Activated CD4-positive, alpha-beta memory T cell treated with anti-CD3 and anti-CD28 coated beads for 36 hours (primary cell): ENCODE measurements around the gene CELSR1. TPM values are rescaled to one million over a fixed set of nuclear protein-coding genes. Genes with fewer than 3 reads are reported as not detected.

Source experiments
- CTCF ChIA-PET: fragments of 350-600 bp; sonication (Branson Sonifier 250); formaldehyde crosslinking; loops from one replicate; lab custom pipeline; 2021; ENCODE audit warnings: antibody characterized with exemption, inconsistent platforms; lab: Charles Lee
- POLR2A ChIA-PET: fragments of 350-600 bp; sonication (Branson Sonifier 250); formaldehyde crosslinking; loops from one replicate; lab custom pipeline; 2021; ENCODE audit warnings: antibody characterized with exemption; lab: Charles Lee
- DNase-seq: peaks from one replicate; pipeline ENCODE4 v3.0.0-alpha.2; 2020
- H3K27ac Mint-ChIP-seq: one replicate; pipeline ENCODE4 v1.8.0; 2021; ENCODE audit warnings: mixed read lengths
- H3K27me3 Mint-ChIP-seq: one replicate; pipeline ENCODE4 v1.8.0; 2021; ENCODE audit warnings: mixed read lengths
- H3K36me3 Mint-ChIP-seq: one replicate; pipeline ENCODE4 v1.8.0; 2021; ENCODE audit warnings: mixed read lengths
- H3K4me1 Mint-ChIP-seq: one replicate; pipeline ENCODE4 v1.8.0; 2021; ENCODE audit warnings: low read depth, mixed read lengths
- H3K4me3 Mint-ChIP-seq: one replicate; pipeline ENCODE4 v1.8.0; 2021; ENCODE audit warnings: mild to moderate bottlenecking, mixed read lengths
- H3K9me3 Mint-ChIP-seq: one replicate; pipeline ENCODE4 v1.8.0; 2021; ENCODE audit warnings: mixed read lengths
- intact Hi-C: fragments of 100-400 bp; cut with micrococcal nuclease; formaldehyde crosslinking; loops from one replicate; pipeline ENCODE4 v1.15.1; 2023
- total RNA-seq, 2 experiments: library from RNA; stranded (reverse); gene quantifications; one replicate each; pipeline ENCODE4 v1.2.3, GENCODE V29; 2021

Gene CELSR1
- total RNA-seq, 2 experiments from 2014 or later, result 0.24 to 0.36 TPM

DNA sequence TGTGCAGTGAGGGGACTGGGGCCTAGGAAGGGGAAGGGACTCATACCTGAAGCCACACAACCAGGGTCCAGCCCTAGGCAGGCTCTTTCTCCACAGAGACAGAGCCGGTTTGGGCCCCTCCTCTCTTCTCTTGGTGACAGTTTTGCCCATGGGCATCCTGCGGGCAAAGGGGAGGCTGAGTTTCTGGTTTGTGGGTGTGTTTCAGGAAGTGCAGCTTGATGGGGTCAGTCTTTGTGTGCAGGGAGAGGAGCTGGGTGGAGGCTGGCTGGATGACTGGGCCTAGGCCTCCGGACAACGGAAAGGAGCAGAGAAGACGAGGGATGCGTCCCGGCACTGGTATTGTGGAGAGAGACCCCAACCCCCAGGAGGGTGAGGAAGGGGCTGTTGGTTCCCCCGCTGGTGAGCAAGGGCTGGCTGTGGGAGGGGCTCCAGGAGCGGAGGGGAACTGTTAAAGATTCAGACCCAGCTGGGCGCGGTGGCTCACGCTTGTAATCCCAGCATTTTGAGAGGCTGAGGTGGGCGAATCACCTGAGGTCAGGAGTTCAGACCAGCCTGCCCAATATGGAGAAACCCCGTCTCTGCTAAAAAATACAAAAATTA is 23.4 kb upstream of the CELSR1 start:
- no peak for DNase-seq
- Mint-ChIP-seq H3K9me3 (peaks cover 6% of the 10 kb centered on the region), H3K4me1 (peaks cover 9% of the 10 kb centered on the region), H3K4me3 (no peak overlapping the region), H3K36me3 (no peaks in the 10 kb centered on the region), H3K27ac (no peak overlapping the region), H3K27me3 (no peaks in the 10 kb centered on the region)
- ChIA-PET POLR2A (no interaction called here), CTCF (no interaction called here)
- intact Hi-C loops, result loop anchor here (5.0 to 10.0 kb wide), 4 partner anchors 52 to 234 kb away; partner anchors contain the start of gene CERK

DNA sequence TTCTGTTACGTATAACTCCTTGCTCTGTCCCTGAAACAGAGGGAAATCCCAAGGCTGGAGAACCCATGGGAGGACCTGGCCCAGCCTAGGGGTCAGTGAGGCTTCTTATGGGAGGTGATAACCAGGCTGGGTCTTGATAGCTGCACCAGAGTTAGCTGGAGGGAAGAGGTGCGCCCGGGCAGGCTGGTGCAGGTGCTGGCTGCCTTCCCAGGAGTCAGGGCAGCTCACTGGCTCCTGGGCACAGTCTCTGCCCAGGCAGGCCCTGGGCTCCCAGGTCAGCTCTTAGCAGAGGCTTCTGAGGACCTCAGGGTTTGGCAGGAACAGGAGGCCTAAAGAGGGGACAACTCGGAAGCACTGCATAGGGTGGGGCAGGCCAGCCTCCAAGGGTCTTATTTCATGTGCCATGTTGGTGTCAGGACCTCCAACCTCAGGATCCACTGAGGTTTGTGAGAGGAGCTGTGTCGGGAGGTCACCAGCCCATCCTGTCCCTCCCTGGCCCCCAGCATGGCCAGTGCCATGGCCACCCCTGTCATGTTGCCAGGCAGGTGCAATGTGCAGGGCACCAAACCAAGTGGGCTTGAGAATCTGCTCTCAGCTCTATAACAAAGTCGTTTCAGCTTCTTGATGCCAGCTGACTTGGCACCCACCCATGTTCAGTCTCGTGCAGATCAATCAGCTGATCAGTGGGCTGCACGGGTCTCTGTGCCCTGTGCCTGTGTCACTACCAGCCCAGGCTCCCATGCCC is 20.5 kb upstream of the CELSR1 start:
- Mint-ChIP-seq H3K27ac (no peak overlapping the region), H3K4me1 (peaks cover 4% of the 10 kb centered on the region), H3K36me3 (no peaks in the 10 kb centered on the region), H3K4me3 (no peak overlapping the region), H3K9me3 (peaks cover 6% of the 10 kb centered on the region), H3K27me3 (peaks cover 1% of the 10 kb centered on the region)
- DNase-seq, result no peak
- intact Hi-C loops, result no loop called here
- ChIA-PET POLR2A (no interaction called here), CTCF (interaction anchor here (1.4 kb wide), 1 partner anchor 190 kb away, joined by 3 read pairs; no protein-coding TSS in a partner anchor)

DNA sequence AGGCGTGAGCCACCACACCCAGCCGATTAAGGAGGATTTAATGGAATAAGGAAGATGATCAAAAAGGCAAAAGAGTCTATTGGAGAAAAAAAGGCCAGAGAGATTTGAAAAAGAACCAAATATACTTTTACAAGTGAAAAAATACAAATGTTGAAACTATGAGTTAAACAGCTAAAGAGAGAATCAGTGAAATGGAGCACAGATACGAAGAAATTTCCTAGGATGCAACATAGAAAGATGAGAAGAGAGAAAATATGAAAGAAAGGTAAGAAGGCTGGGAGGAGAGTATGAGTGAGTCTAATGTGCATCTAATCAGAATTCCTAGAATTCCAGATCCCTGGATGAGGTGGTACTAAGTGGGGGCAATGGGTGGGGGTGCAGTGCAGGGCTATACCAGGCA is 19.4 kb upstream of the CELSR1 start:
- CTCF ChIA-PET, result interaction anchor here (0.5 kb wide), 1 partner anchor 206 kb away, joined by 3 read pairs; the partner anchor contains the start of gene TBC1D22A
- Mint-ChIP-seq H3K27ac (no peak overlapping the region), H3K27me3 (peaks cover 1% of the 10 kb centered on the region), H3K4me1 (peaks cover 4% of the 10 kb centered on the region), H3K9me3 (peaks cover 8% of the 10 kb centered on the region), H3K4me3 (no peak overlapping the region), H3K36me3 (no peaks in the 10 kb centered on the region)
- intact Hi-C loops, result no loop called here
- POLR2A ChIA-PET, result no interaction called here
- no peak for DNase-seq

DNA sequence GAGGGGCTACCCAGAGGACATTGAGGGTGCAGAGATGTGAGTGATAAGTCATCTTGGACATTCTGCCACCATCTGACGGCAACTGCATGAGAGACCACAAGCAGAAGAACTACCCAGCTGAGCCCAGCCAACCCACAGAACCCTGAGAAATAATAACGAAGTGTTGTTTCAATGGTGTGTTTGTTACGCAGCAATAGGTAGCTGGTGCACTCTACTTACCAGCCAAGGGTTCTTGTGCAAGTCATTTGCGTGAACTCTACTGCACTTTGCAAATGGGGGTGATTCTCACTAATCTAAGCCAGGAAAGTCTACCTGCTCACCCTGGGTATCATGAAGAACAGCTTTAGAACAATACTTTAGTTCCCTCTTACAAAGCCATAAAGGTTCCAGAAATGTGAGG is 15.8 kb upstream of the CELSR1 start:
- CTCF ChIA-PET, result interaction anchor here (1.1 to 1.5 kb wide), 2 partner anchors 10 to 12 kb away, joined by 3 read pairs; no protein-coding TSS in a partner anchor
- Mint-ChIP-seq H3K4me3 (no peak overlapping the region), H3K4me1 (no peaks in the 10 kb centered on the region), H3K36me3 (no peaks in the 10 kb centered on the region), H3K27ac (no peak overlapping the region), H3K9me3 (peaks cover 8% of the 10 kb centered on the region), H3K27me3 (peaks cover 7% of the 10 kb centered on the region)
- intact Hi-C loops, result no loop called here
- POLR2A ChIA-PET, result no interaction called here
- no peak for DNase-seq

DNA sequence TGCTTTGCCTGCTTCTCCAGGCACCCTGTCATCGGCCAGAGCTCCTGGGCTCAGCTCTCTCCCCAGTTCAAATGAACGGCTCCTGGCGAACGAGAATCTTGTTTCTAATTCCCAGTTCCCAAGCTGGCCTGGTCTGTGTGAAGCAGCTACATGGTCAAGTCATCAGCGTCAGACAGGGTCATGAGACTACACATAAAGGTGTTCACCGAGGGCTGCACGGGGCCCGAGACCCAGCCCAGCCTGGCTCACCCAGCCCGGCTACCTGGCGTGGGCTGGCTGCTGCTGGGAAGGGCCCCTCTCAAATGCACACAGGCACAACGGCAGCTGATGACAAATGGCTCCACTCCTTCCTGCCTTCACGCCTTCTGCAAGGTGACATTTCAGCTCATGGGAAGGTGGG is 14.6 kb upstream of the CELSR1 start:
- Mint-ChIP-seq H3K4me3 (no peak overlapping the region), H3K36me3 (no peaks in the 10 kb centered on the region), H3K27me3 (peaks cover 11% of the 10 kb centered on the region), H3K4me1 (no peaks in the 10 kb centered on the region), H3K27ac (no peak overlapping the region), H3K9me3 (peaks cover 8% of the 10 kb centered on the region)
- CTCF ChIA-PET, result interaction anchor here (0.9 to 1.6 kb wide), 3 partner anchors 9 to 184 kb away, joined by 3 to 4 read pairs (median 3); no protein-coding TSS in a partner anchor
- POLR2A ChIA-PET, result no interaction called here
- intact Hi-C loops, result no loop called here
- no peak for DNase-seq

DNA sequence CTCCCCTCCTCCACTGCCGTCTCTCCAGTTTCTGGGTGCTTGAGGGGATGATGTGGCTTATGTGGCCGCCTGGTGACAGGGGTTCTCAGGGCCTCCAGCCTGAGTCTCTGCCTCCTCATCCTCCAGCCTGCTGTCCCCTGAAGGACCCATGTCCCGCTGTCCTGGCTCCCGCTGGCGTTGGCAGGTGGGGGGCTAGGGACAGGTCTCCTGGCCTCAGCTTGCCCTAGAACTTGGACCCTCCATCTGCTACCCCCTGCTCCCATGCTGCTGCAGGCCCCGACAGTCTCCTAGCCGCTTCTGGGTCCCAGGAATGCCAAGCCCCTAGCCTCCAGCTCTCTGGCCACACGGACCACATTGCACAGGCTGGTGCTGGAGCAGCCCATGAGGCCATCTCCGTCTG is 13.9 kb upstream of the CELSR1 start:
- Mint-ChIP-seq H3K4me1 (no peaks in the 10 kb centered on the region), H3K36me3 (no peaks in the 10 kb centered on the region), H3K27me3 (peaks cover 11% of the 10 kb centered on the region), H3K4me3 (no peak overlapping the region), H3K9me3 (peaks cover 3% of the 10 kb centered on the region), H3K27ac (no peak overlapping the region)
- ChIA-PET POLR2A (no interaction called here), CTCF (interaction anchor here (1.6 kb wide), 1 partner anchor 183 kb away, joined by 4 read pairs; no protein-coding TSS in a partner anchor)
- intact Hi-C loops, result no loop called here
- no peak for DNase-seq

DNA sequence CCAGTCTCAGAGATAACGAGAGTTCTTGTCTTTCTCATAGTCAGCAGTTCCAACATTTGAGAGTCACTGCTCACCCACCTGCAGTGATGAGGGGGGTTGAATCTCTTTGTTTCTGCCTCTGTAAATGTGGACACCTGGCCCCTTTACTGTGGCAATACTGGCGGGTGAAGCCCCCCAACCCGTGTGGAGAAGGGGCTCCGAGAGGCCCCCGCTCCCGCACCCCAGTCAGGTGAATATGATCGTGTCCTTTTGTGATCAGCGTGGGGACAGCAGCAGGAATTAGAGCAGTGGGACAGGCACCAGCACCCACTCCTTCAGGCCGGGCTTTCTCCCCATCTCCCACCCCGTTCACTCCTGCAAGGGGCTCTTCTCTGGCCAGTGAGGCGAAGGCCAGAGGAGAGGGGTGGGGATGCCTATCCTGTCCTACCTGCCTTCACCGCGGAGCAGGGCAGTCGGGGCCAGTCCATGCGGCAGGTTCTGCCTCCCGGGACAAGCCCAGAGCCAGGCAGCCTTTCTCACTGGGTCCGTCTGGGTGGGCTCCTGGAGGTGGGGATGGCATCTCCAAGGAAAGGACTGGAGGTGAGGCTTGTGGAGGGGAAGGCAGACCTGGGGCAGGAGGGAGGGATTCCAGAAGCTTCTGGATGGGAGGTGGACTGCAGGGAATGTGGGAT is 12.7 kb upstream of the CELSR1 start:
- Mint-ChIP-seq H3K9me3 (peaks cover 3% of the 10 kb centered on the region), H3K36me3 (no peaks in the 10 kb centered on the region), H3K27ac (no peak overlapping the region), H3K27me3 (peaks cover 14% of the 10 kb centered on the region), H3K4me3 (no peak overlapping the region), H3K4me1 (peaks cover 1% of the 10 kb centered on the region)
- ChIA-PET POLR2A (no interaction called here), CTCF (no interaction called here)
- intact Hi-C loops, result no loop called here
- no peak for DNase-seq

DNA sequence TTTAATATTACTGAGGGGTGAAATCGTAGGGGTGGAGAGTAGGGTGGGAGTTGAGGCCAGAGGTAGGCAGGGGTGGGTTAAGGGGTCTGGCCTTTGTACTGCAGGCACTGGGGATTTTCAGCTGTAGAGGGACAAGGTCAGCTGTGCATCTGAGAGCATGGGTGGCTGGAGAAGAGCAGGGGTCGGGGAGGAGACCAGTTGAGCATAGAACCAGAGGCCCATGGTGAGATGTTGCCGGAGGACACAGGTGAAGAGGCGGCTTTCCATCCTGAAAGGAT is 12.1 kb upstream of the CELSR1 start:
- no peaks in the 10 kb centered on the region for H3K36me3 Mint-ChIP-seq
- H3K4me1 Mint-ChIP-seq, result peaks cover 4% of the 10 kb centered on the region
- no peak overlapping the region for H3K27ac Mint-ChIP-seq
- H3K9me3 Mint-ChIP-seq, result peaks cover 3% of the 10 kb centered on the region
- peaks cover 14% of the 10 kb centered on the region for H3K27me3 Mint-ChIP-seq
- ChIA-PET CTCF (interaction anchor here (0.7 kb wide), 1 partner anchor 182 kb away, joined by 3 read pairs; no protein-coding TSS in a partner anchor), POLR2A (no interaction called here)
- no peak for DNase-seq
- no peak overlapping the region for H3K4me3 Mint-ChIP-seq
- intact Hi-C loops, result no loop called here

DNA sequence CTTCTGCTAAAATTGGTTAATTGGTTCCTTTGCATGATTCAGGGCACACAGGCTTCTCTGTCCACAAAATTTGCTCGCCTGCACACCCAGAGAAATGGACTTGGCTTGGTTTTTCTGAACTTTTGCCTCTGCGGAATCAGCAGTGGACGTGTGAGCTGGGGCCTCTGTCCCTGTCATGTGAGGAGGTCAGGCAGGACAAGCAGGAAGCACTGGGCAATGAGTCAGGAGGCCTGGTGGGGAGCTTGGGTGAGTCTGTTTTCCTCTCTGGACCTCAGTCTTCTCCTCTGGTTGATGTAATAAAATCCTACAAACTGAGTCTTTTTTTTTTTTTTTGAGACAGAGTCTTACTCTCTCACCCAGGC is 10.4 kb upstream of the CELSR1 start:
- Mint-ChIP-seq H3K4me1 (peaks cover 4% of the 10 kb centered on the region), H3K27me3 (peaks cover 13% of the 10 kb centered on the region), H3K4me3 (no peak overlapping the region), H3K27ac (no peak overlapping the region), H3K9me3 (peaks cover 3% of the 10 kb centered on the region), H3K36me3 (no peaks in the 10 kb centered on the region)
- POLR2A ChIA-PET, result no interaction called here
- DNase-seq, result no peak
- intact Hi-C loops, result no loop called here
- CTCF ChIA-PET, result interaction anchor here (1.4 kb wide), 1 partner anchor 180 kb away, joined by 4 read pairs; no protein-coding TSS in a partner anchor

DNA sequence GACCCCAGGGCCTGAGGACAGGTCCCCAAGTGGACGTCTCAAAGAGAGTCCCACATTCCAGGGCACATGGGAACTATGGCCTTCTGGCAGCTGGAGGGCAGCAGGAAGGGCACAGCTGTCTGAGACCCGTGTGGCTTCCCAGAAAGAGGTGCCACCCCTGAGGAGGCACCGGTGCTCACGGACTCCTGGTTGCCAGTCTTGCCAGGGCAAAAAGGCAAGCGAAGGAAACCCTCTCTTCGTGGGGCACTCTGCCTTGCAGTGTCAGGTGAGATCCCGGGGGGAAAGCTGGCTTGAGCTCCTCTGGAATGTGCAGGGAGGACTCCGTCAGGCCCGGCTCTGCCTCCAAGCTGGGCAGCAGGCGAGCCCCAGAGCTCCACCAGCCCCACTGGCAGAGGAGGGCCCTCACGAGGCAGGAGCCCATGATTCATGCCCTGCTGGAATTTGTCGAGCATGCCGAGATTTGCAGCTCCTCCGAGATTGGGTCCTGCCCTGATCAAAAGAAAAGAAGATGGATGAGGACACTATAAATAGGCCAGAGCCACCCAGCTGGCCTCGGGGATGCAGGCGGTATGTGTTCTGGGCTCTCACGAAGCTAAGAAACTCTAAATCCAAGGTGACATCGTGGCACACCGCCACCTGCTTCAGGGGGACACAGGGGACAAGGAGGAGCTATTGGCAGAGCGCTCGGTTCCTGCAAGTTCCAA is 9.9 kb upstream of the CELSR1 start:
- no peak for DNase-seq
- Mint-ChIP-seq H3K27me3 (peaks cover 13% of the 10 kb centered on the region), H3K36me3 (no peaks in the 10 kb centered on the region), H3K4me3 (no peak overlapping the region), H3K9me3 (peaks cover under 1% of the 10 kb centered on the region), H3K4me1 (peaks cover 4% of the 10 kb centered on the region), H3K27ac (no peak overlapping the region)
- ChIA-PET POLR2A (no interaction called here), CTCF (interaction anchor here (1.4 kb wide), 1 partner anchor 180 kb away, joined by 4 read pairs; no protein-coding TSS in a partner anchor)
- intact Hi-C loops, result no loop called here

DNA sequence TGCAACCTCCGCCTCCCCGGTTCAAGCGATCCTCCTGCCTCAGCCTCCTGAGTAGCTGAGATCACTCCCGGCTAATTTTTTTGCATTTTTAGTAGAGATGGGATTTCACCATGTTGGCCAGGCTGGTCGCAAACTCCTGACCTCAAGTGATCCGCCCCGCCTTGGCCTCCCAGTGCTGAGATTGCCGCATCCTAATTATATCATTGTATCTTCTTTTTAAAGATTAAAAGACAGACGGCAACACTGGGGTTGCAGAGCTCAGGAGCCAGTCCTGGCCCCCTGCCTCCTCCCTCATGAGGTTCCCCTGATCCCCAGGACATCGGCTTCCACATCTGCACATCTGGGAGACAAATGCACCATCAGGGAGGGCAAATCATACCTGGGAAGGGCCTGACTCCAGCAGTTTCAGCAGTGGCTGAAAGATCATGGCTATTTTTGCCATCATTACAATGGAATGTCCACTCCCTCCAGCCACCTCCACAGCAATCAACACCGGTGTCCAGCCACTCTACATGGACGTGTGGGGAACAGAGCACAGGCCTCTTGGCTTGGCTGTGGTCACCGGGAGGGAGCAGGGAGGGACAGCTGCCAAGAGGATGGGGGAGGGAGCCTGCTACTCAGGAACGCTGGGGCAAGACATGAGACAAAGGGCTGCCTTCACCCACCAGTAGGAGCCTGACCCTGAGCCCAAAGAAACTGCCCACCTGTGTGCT is 9.2 kb upstream of the CELSR1 start:
- intact Hi-C loops, result no loop called here
- no peaks in the 10 kb centered on the region for H3K9me3 Mint-ChIP-seq
- DNase-seq, result no peak
- POLR2A ChIA-PET, result no interaction called here
- no peaks in the 10 kb centered on the region for H3K36me3 Mint-ChIP-seq
- CTCF ChIA-PET, result no interaction called here
- H3K27ac Mint-ChIP-seq, result no peak overlapping the region
- peaks cover 4% of the 10 kb centered on the region for H3K4me1 Mint-ChIP-seq
- no peak overlapping the region for H3K4me3 Mint-ChIP-seq
- H3K27me3 Mint-ChIP-seq, result peaks cover 14% of the 10 kb centered on the region
